Activated T-cell treated with anti-CD3 and anti-CD28 coated beads, Interleukin-2, amount 50 U/mL, for 1 hour (primary cell): Measurements from ENCODE around the gene UBE3C.

Experiments
- DNase-seq: peaks from one replicate; pipeline ENCODE4 v3.0.0-alpha.2; 2020

UBE3C gene

DNA sequence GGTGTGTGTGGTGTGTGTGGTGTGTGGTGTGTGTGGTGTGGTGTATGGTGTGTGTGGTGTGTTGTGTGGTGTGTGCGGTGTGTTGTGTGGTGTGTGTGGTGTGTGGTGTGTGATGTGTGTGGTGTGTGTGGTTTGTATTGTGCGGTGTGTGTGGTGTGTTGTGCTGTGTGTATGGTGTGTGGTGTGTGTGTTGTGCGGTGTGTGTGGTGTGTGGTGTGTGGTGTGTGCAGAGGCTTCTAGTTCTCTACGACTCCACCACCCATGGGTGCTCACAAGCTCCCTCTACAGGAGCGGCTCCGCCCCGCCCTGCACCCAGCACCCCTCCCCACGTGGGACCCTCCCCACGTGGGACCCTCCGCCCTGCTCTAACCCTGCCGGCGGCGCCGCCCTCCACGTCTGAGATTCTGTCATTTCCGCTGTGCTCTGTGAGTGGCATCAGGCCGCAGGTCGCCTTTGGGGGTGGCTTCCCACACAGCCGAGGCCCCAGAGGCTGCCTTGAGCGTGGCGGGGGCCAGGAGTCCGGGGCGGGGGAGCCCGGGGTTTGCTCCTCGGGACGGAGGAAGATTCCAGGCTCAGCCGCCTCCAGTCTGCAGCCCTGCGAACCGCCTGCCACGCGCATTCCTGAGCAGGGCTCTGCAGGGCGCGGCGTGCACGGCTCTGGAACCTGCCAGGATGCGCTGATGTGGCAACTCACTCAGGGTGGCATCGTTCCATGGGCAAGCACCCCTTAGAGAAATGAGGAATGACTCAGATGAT, 161.1 kb downstream of the UBE3C start:
- DNase-seq = peak; percentile 40

- DNase-seq = no peak
Observed at GRCh38 chr7:157300369-157300825, 161.7 kb downstream of the UBE3C start.

- DNase-seq = no peak
Observed at GRCh38 chr7:157301610-157302120, 162.9 kb downstream of the UBE3C start.

GRCh38 chr7:157306846-157307838, 168.4 kb downstream of the UBE3C start:
- no peak for DNase-seq

- DNase-seq = no peak
Observed at GRCh38 chr7:157309988-157310668, 171.4 kb downstream of the UBE3C start.

- no peak for DNase-seq
Observed at GRCh38 chr7:157310676-157311185, 172.0 kb downstream of the UBE3C start.

GRCh38 chr7:157312941-157313340, 174.2 kb downstream of the UBE3C start:
- DNase-seq = no peak

DNA sequence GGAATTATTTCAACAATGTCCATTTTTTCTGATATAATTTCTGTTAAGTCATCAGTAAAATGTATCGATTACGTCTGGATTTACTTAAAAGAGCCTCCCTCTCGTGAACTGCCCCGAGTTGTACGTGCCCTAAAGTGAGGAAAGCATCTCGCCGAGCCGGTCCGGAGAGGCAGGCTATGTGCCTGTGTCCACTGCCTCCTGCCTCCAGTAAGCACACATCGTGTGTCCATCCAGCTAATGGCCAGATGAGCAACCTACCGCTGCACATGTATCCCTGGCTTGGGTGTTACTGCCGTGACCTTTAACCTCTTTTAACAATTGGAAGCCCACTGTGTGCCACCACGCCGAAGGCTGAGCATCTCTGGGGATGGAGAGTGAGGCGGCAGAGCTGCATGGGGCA, 174.9 kb downstream of the UBE3C start:
- no peak for DNase-seq

- DNase-seq = no peak
Observed at GRCh38 chr7:157318015-157318706, 179.4 kb downstream of the UBE3C start.
